Psoas muscle (tissue), 8 donors: Measurements from ENCODE around the gene CDKL2. TPM values are rescaled to one million over a fixed set of nuclear protein-coding genes. Genes with fewer than 3 reads are reported as not detected.

Source experiments
- ATAC-seq, 4 donors: fragments of 200-7000 bp; cut with Tn5 transposase; one replicate each; pipeline ENCODE4 v1.9.1; 2020; ENCODE audit warnings: moderate library complexity in 3 of 4, mild to moderate bottlenecking in 2 of 4
- DNase-seq, 2 donors: peaks; one replicate each; pipeline ENCODE4 v3.0.0-alpha.2; 2020
- H3K27ac ChIP-seq: fragments of 200-600 bp; one replicate; pipeline ENCODE4 v1.8.0; 2022
- H3K27me3 ChIP-seq, 3 donors: fragments of 200-600 bp in 1 of 3; one replicate each; pipeline versions ENCODE4 v1.6.1 to v1.8.0; 2013 to 2022; ENCODE audit warnings: low read length in 2 of 3, mild to moderate bottlenecking in 2 of 3, moderate library complexity in 1 of 3; ENCODE audit not compliant: insufficient read depth in 3 of 3
- H3K36me3 ChIP-seq, 2 donors: fragments of 200-600 bp in 1 of 2; one replicate each; pipeline versions ENCODE4 v1.6.1 to v1.8.0; 2013 to 2022; ENCODE audit warnings: low read depth in 1 of 2, mild to moderate bottlenecking in 1 of 2, moderate library complexity in 1 of 2; ENCODE audit not compliant: insufficient read depth in 1 of 2
- H3K4me1 ChIP-seq: fragments of 200-600 bp; one replicate; pipeline ENCODE4 v1.8.0; 2022
- H3K4me3 ChIP-seq: fragments of 200-600 bp; one replicate; pipeline ENCODE4 v1.8.0; 2022; ENCODE audit warnings: mild to moderate bottlenecking
- H3K9me3 ChIP-seq: fragments of 200-600 bp; one replicate; pipeline ENCODE4 v1.8.0; 2022
- CTCF ChIP-seq: fragments of 200-600 bp; IDR thresholded peaks from one replicate; pipeline ENCODE4 v1.8.0; 2022; ENCODE audit warnings: antibody characterized with exemption
- WGBS, 3 donors: extraction: QIAGEN DNeasy Blood & Tissue Kit; methylation state at CpG; one replicate each; pipeline versions ENCODE4 v1.1.6 to v1.1.7; 2013; 5-methylcytosine and 5-hydroxymethylcytosine counted together
- intact Hi-C, 2 donors: fragments of 100-400 bp; cut with DNase I; formaldehyde crosslinking; loops; one replicate each; pipeline versions ENCODE4 v1.11.0 to v1.14.2; 2022
- polyA plus RNA-seq, 3 donors: library from polyadenylated mRNA; stranded (reverse); fragments of 200-250 nt; gene quantifications; one replicate each; pipeline ENCODE4 v1.2.3, GENCODE V29; 2013
- total RNA-seq, 4 donors: library from RNA; stranded (reverse); fragmentation: NEBNext Ultra II Directional in 2 of 4; extraction: Animal tissue kit (Norgen Biotek cat#: 25700) in 2 of 4; gene quantifications; one replicate each; pipeline versions ENCODE4 v1.2.1 to v1.2.4, GENCODE V29; 2021 to 2023
- donor health status: healthy with polysubstance abuse.
- donor health status: DM: no; HTN: no; CAD: no; lungs with moderate emphysema.
- donor health status: Bipolar disorder and iron deficiency.
- donor health status: healthy.
- donor health status: DM: yes; HTN: yes; CAD: no.
- donor health status: DM: no; HTN: no; CAD: no.
- donor health status: DM: no; HTN: no; CAD: no.
- donor health status: DM: yes; HTN: yes; CAD: no.

CDKL2 gene
- total and polyA plus RNA-seq, 7 donors = 0.30 to 0.40 TPM; not detected in 5

- no peak for DNase-seq
Observed at GRCh38 chr4:75630937-75631329, 605 bp upstream of the CDKL2 start.

GRCh38 chr4:75629239-75629638 is 1.1 kb downstream of the CDKL2 start:
- no peaks in the 10 kb centered on the region for H3K36me3 ChIP-seq
- intact Hi-C loops = no loop called here
- H3K27me3 ChIP-seq = no peaks in the 10 kb centered on the region
- no peak overlapping the region for H3K27ac ChIP-seq
- no peak for TF ChIP-seq CTCF
- DNase-seq (no peak), ATAC-seq (no peak)
- H3K4me3 ChIP-seq = no peak overlapping the region
- WGBS, 3 donors = 90 to 94% (median 90%) methylated on average over 2 of the region's 2 CpGs
- no peaks in the 10 kb centered on the region for H3K9me3 ChIP-seq
- peaks cover 3% of the 10 kb centered on the region for H3K4me1 ChIP-seq

More at GRCh38 chr4:75630937-75631329, 605 bp upstream of the CDKL2 start:
- 55 to 61% (median 61%) methylated on average over 9 of the region's 9 CpGs for WGBS, 3 donors
- Histone ChIP-seq H3K9me3 (no peaks in the 10 kb centered on the region), H3K36me3 (no peaks in the 10 kb centered on the region), H3K27me3 (no peaks in the 10 kb centered on the region), H3K4me3 (peak overlapping the region; percentile 77), H3K27ac (no peak overlapping the region), H3K4me1 (peaks cover 3% of the 10 kb centered on the region)
- ATAC-seq = peak in 1 of 4 donors; percentile 13
- TF ChIP-seq CTCF = no peak
- intact Hi-C loops = no loop called here

- ATAC-seq (no peak), DNase-seq (no peak)
- Histone ChIP-seq H3K4me3 (no peak overlapping the region), H3K27me3 (no peaks in the 10 kb centered on the region), H3K9me3 (no peaks in the 10 kb centered on the region), H3K4me1 (no peaks in the 10 kb centered on the region), H3K27ac (no peak overlapping the region), H3K36me3 (no peaks in the 10 kb centered on the region)
- intact Hi-C loops = no loop called here
- no peak for TF ChIP-seq CTCF
- WGBS, 3 donors = 86 to 92% (median 91%) methylated on average over 5 of the region's 5 CpGs
Observed at GRCh38 chr4:75623026-75623425, 7.3 kb downstream of the CDKL2 start.

- no peak for ATAC-seq
- H3K9me3 ChIP-seq = peaks cover 3% of the 10 kb centered on the region
- TF ChIP-seq CTCF = no peak
- no peak overlapping the region for H3K27ac ChIP-seq
- no peaks in the 10 kb centered on the region for H3K36me3 ChIP-seq
- no peak for DNase-seq
- no peaks in the 10 kb centered on the region for H3K4me1 ChIP-seq
- intact Hi-C loops = no loop called here
- H3K4me3 ChIP-seq = no peak overlapping the region
- H3K27me3 ChIP-seq = no peaks in the 10 kb centered on the region
Observed at GRCh38 chr4:75621715-75622114, 8.6 kb downstream of the CDKL2 start.

GRCh38 chr4:75612306-75612705 is 18.0 kb downstream of the CDKL2 start:
- Histone ChIP-seq H3K4me3 (no peak overlapping the region), H3K4me1 (no peaks in the 10 kb centered on the region), H3K27ac (no peak overlapping the region), H3K36me3 (no peaks in the 10 kb centered on the region), H3K9me3 (peaks cover 5% of the 10 kb centered on the region), H3K27me3 (no peaks in the 10 kb centered on the region)
- ATAC-seq (no peak), DNase-seq (no peak)
- intact Hi-C loops = no loop called here
- 97 to 98% (median 97%) methylated on average over 1 of the region's 1 CpG for WGBS, 3 donors
- no peak for TF ChIP-seq CTCF
